Lower leg skin (tissue), 4 donors: Measurements from ENCODE around the gene TMEM217. TPM values are rescaled to one million over a fixed set of nuclear protein-coding genes. Genes with fewer than 3 reads are reported as not detected.

Experiments
- DNase-seq, 2 donors: peaks; one replicate each; pipeline ENCODE4 v3.0.0-alpha.2; 2019; ENCODE audit warnings: low spot score in 2 of 2
- H3K4me3 ChIP-seq: fragments of 200-600 bp; sonication (generic); 2 replicates; pipeline ENCODE4 v1.5.1; 2017; ENCODE audit warnings: mild to moderate bottlenecking, low read depth; ENCODE audit not compliant: poor library complexity, severe bottlenecking
- POLR2A ChIP-seq, 2 donors: fragments of 450-650 bp; IDR thresholded peaks; one replicate each; pipeline ENCODE4 v1.6.1; 2016 to 2017; ENCODE audit warnings: antibody characterized with exemption in 2 of 2, mild to moderate bottlenecking in 1 of 2, moderate library complexity in 1 of 2
- WGBS, 2 donors: methylation state at CpG; one replicate each; pipeline ENCODE4 v1.1.5; 2018; 5-methylcytosine and 5-hydroxymethylcytosine counted together
- intact Hi-C: fragments of 100-400 bp; cut with DNase I; formaldehyde crosslinking; loops from one replicate; pipeline ENCODE4 v1.15.0; 2023; ENCODE audit warnings: low total_unique reads
- total RNA-seq, 4 donors: library from RNA; depleted of rRNA; stranded (reverse); fragments of >200 nt; gene quantifications; one replicate each; pipeline ENCODE4 v1.1.0, GENCODE V29; 2016
- TF ChIP-seq, protein P1 (sequence below), 3 donors: fragments of 450-650 bp; IDR thresholded peaks; one replicate each; pipeline ENCODE4 v1.5.1; 2016; ENCODE audit warnings: antibody characterized with exemption in 3 of 3, mild to moderate bottlenecking in 3 of 3, moderate library complexity in 2 of 3

The TMEM217 gene
- total RNA-seq, 4 donors from 2014 or later = 0.46 to 2.3 (median 1.0) TPM

DNA sequence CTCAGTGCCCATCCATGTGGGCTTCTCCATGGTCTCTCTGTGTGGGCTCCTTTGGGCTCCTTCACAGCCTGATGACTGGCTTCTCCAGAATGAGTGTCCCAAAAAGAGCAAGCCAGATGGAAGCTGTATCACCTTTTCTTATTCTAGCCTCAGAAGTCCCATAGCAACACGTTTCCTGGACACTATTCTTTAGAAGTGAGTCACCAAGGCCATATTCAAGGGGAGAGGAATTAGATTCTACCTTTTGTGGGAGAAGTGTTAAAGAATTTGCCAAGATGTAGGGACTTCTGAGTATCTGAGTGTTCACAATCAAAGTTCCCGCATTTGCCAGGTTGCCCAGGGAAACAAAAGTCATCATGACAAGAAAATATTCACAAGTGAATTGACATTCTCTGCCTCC, 21.0 kb downstream of the TMEM217 start:
- WGBS, 2 donors = 89 to 95% methylated on average over 2 of the region's 2 CpGs
- DNase-seq = peak in 1 of 2 donors; percentile 34
- TF ChIP-seq, protein P1, sequence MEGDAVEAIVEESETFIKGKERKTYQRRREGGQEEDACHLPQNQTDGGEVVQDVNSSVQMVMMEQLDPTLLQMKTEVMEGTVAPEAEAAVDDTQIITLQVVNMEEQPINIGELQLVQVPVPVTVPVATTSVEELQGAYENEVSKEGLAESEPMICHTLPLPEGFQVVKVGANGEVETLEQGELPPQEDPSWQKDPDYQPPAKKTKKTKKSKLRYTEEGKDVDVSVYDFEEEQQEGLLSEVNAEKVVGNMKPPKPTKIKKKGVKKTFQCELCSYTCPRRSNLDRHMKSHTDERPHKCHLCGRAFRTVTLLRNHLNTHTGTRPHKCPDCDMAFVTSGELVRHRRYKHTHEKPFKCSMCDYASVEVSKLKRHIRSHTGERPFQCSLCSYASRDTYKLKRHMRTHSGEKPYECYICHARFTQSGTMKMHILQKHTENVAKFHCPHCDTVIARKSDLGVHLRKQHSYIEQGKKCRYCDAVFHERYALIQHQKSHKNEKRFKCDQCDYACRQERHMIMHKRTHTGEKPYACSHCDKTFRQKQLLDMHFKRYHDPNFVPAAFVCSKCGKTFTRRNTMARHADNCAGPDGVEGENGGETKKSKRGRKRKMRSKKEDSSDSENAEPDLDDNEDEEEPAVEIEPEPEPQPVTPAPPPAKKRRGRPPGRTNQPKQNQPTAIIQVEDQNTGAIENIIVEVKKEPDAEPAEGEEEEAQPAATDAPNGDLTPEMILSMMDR (IDR thresholded peaks at IDR 0.05) = no peak
- TF ChIP-seq POLR2A (IDR thresholded peaks at IDR 0.05) = no peak
- intact Hi-C loops = no loop called here
- H3K4me3 ChIP-seq = no peak overlapping the region

GRCh38 chr6:37233541-37233940, 24.4 kb downstream of the TMEM217 start:
- no peak for TF ChIP-seq POLR2A (IDR thresholded peaks at IDR 0.05)
- TF ChIP-seq, protein P1 (IDR thresholded peaks at IDR 0.05) = no peak
- DNase-seq = no peak
- no peak overlapping the region for H3K4me3 ChIP-seq
- intact Hi-C loops = no loop called here
- 83 to 96% methylated on average over 7 of the region's 7 CpGs for WGBS, 2 donors

DNA sequence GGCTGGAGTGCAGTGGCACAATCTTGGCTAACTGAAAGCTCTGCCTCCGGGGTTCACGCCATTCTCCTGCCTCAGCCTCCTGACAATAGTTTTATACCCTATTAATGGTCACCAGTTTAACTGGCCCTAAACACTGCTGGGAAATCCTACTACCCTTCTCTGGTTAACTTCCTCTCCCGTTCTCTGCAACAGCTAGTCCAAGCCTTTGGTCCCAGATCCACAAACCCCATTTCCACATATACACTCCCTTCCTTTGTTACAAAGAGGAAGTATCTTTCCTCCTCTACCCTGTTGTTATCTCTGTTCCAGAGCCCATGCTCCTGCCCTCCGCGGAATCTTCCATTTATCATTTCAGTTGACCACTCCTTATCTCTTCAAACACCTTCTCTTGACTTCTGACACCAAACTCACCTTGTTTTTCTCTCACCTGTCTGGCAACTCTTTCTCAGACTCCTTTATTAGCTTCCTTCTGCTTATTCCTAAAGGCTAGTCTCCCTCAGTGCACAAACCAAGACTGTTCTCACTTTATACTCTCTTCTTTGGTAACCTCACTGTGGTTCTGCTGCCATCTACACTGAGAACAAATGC, 25.4 kb downstream of the TMEM217 start:
- H3K4me3 ChIP-seq = no peak overlapping the region
- TF ChIP-seq POLR2A (IDR thresholded peaks at IDR 0.05) = no peak
- TF ChIP-seq, protein P1 (IDR thresholded peaks at IDR 0.05) = no peak
- no peak for DNase-seq
- intact Hi-C loops = no loop called here
- WGBS, 2 donors = 84 to 85% methylated on average over 5 of the region's 5 CpGs

- H3K4me3 ChIP-seq = no peak overlapping the region
- 88 to 93% methylated on average over 6 of the region's 6 CpGs for WGBS, 2 donors
- TF ChIP-seq POLR2A (IDR thresholded peaks at IDR 0.05) = no peak
- TF ChIP-seq, protein P1 (IDR thresholded peaks at IDR 0.05) = no peak
- intact Hi-C loops = no loop called here
- DNase-seq = no peak
These were observed 27.8 kb downstream of the TMEM217 start for GRCh38 chr6:37230104-37230503.

DNA sequence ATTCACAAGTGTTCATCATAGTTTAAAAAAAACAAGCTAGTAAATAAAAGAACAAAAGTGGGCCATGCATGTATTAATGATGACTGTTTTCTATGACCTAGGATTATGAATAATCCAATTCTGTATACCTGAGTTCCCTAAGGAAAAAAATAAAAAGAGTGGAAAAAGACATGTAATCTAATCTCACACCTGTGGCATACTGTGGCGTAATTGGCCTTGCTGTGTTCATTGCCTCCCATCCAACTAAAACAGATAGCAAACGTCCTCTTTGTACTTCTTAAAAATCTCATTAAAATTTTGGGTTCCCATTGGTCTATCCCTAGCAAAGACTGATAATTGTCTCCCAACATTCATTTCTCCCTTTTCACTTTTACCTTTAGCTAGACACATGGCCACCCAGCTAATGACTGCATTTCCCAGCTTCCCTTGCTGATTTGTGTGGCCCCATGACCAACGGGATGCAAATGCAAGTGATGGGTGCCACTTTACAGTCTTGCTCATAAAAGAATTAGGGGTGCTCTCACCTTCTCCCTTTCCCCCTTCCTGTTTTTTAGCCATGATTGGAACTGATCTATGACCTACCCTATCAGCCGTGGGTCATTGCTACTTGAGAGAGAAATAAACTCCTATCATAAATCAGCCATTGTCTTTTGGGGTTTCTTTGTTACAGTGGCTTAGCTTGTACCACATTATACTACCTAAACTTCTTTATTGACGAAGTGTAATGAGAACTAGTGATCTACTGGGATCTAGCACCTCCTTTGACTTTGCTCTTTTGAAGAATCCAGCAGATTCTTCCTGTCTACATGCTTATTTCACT, 32.4 kb downstream of the TMEM217 start:
- WGBS, 2 donors = 83 to 88% methylated on average over 5 of the region's 5 CpGs
- TF ChIP-seq, protein P1 (IDR thresholded peaks at IDR 0.05) = no peak
- TF ChIP-seq POLR2A (IDR thresholded peaks at IDR 0.05) = no peak

More for the DNA sequence above, 32.4 kb downstream of the TMEM217 start:
- intact Hi-C loops = no loop called here
- no peak overlapping the region for H3K4me3 ChIP-seq
- no peak for DNase-seq
